Measurements from ENCODE around the gene EEF1AKMT3. TPM values are rescaled to one million over a fixed set of nuclear protein-coding genes. Genes with fewer than 3 reads are reported as not detected.
A peak's percentile ranks its signal among the peaks of the same experiment; 100 is the strongest.

EEF1AKMT3 gene
- total and polyA plus RNA-seq, 9 of the 15 experiments (the other 6 are each of a cell fraction or from before 2014, with no cell fraction given): 4.1 to 17.2 (median 7.9) TPM

- no peaks in the 10 kb centered on the region for H3K9me1 ChIP-seq (ENCODE audit: control insufficient read depth, insufficient read depth, low read length)
- H3K4me1 ChIP-seq (replicated peaks in 1 of 2; ENCODE audit: control insufficient read depth in 2 of 2, insufficient read depth in 2 of 2, low read length in 2 of 2): peaks cover 18 to 39% of the 10 kb centered on the region in 2 experiments
- no peak for ATAC-seq
- H3K9ac ChIP-seq (ENCODE audit: insufficient read depth in 1 of 2, low read depth in 2 of 2, low read length in 2 of 2): peak overlapping the region in 1 of 2 experiments; percentile 88; a peak in 1 of 4 replicates
- no peak for DNase-seq (ENCODE audit: extremely low read depth in 1 of 4, low spot score in 3 of 4)
- ChIA-PET CTCF (ENCODE audit: low intra/inter-chr PET ratio) (no interaction called here), POLR2A (interaction anchor here (0.6 to 3.8 kb wide), 7 partner anchors 9 to 30 kb away, joined by 3 to 26 read pairs (median 4); partner anchors contain the start of genes CDK4, TSFM and TSPAN31)
- H3K9me3 ChIP-seq (replicated peaks; ENCODE audit: control insufficient read depth, insufficient read depth, low read depth, low read length): no peaks in the 10 kb centered on the region
- peaks cover 13% of the 10 kb centered on the region for H3K79me2 ChIP-seq (ENCODE audit: control insufficient read depth, insufficient read depth, low read length)
- H3K27me3 ChIP-seq (ENCODE audit: control insufficient read depth in 2 of 2, insufficient read depth in 2 of 2, low read length in 2 of 2): no peaks in the 10 kb centered on the region
- peak overlapping the region; percentile 63; the same call in 1 of the 2 replicates for H3K4me2 ChIP-seq (ENCODE audit: insufficient read depth, low read length)
- H2AFZ ChIP-seq (ENCODE audit: low read depth, low read length): no peak overlapping the region
- H4K20me1 ChIP-seq (replicated peaks; ENCODE audit: control insufficient read depth, insufficient read depth, low read length): no peaks in the 10 kb centered on the region
- no peak for FAIRE-seq
- H3K36me3 ChIP-seq (ENCODE audit: control insufficient read depth, insufficient read depth, low read length): peaks cover 33% of the 10 kb centered on the region
- TF ChIP-seq POLR2AphosphoS5 (IDR thresholded peaks at IDR 0.05; ENCODE audit: control insufficient read depth, insufficient read depth, low read depth, low read length) (0 out of 2 replicates have a peak, but pooled peaks have one; percentile 6), CBX1 (IDR thresholded peaks at IDR 0.05; ENCODE audit: low read depth) (no peak)
- in situ Hi-C loops (cut with MboI): no loop called here
- H3K27ac ChIP-seq (ENCODE audit: extremely low read depth, low read depth, low read length): no peak overlapping the region; the same call in 2 of the 3 replicates
- intact Hi-C loops (cut with micrococcal nuclease): no loop called here
- no peak overlapping the region for H3K4me3 ChIP-seq
- BruUV-seq (replicated peaks): no TSS peak
Measured at GRCh38 chr12:57767305-57767698, 5.1 kb upstream of the EEF1AKMT3 start.

DNA sequence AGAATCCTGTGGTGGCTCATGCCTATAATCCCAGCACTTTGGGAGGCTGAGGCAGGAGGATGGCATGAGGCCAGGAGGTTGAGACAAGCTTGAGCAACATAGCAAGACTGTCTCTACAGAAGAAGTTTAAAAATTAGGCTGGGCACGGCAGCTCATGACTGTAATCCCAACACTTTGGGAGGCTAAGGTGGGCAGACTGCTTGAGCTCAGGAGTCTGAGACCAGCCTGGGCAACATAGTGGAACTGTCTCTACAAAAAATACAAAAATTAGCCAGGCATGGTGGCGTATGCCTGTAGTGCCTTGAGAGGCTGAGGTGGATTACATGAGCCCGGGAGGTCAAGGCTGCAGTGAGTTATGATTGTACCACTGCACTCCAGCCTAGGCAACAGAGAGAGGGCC lies 4.5 kb upstream of the EEF1AKMT3 start:
- Histone ChIP-seq H3K36me3 (ENCODE audit: control insufficient read depth, insufficient read depth, low read length) (peaks cover 33% of the 10 kb centered on the region), H3K4me2 (ENCODE audit: insufficient read depth, low read length) (no peak overlapping the region), H3K4me1 (replicated peaks in 1 of 2; ENCODE audit: control insufficient read depth in 2 of 2, insufficient read depth in 2 of 2, low read length in 2 of 2) (peaks cover 18 to 44% of the 10 kb centered on the region in 2 experiments), H3K4me3 (no peak overlapping the region), H3K9ac (ENCODE audit: insufficient read depth in 1 of 2, low read depth in 2 of 2, low read length in 2 of 2) (no peak overlapping the region), H3K9me3 (replicated peaks; ENCODE audit: control insufficient read depth, insufficient read depth, low read depth, low read length) (no peaks in the 10 kb centered on the region), H3K27me3 (ENCODE audit: control insufficient read depth in 2 of 2, insufficient read depth in 2 of 2, low read length in 2 of 2) (no peaks in the 10 kb centered on the region), H4K20me1 (replicated peaks; ENCODE audit: control insufficient read depth, insufficient read depth, low read length) (no peaks in the 10 kb centered on the region), H3K79me2 (ENCODE audit: control insufficient read depth, insufficient read depth, low read length) (peaks cover 18% of the 10 kb centered on the region), H3K27ac (ENCODE audit: extremely low read depth, low read depth, low read length) (no peak overlapping the region), H2AFZ (ENCODE audit: low read depth, low read length) (no peak overlapping the region), H3K9me1 (ENCODE audit: control insufficient read depth, insufficient read depth, low read length) (no peaks in the 10 kb centered on the region)
- FAIRE-seq: no peak
- no peak for ATAC-seq
- intact Hi-C loops (cut with micrococcal nuclease): no loop called here
- BruUV-seq (replicated peaks): no TSS peak
- in situ Hi-C loops (cut with MboI): no loop called here
- ChIA-PET CTCF (ENCODE audit: low intra/inter-chr PET ratio) (no interaction called here), POLR2A (interaction anchor here (0.6 to 3.8 kb wide), 6 partner anchors 9 to 106 kb away, joined by 3 to 26 read pairs (median 4); partner anchors contain the start of gene CDK4)
- no peak for DNase-seq (ENCODE audit: extremely low read depth in 1 of 4, low spot score in 3 of 4)
- WGBS (ENCODE audit: insufficient coverage, low coverage, missing lambda C conversion rate): 91% methylated on average over 3 of the region's 3 CpGs
- TF ChIP-seq ETS2 (tag; IDR thresholded peaks at IDR 0.05; ENCODE audit: borderline replicate concordance, poor library complexity, severe bottlenecking) (no peak), THAP7 (CRISPR knock-in tag; IDR thresholded peaks at IDR 0.05) (no peak), CBX5 (IDR thresholded peaks at IDR 0.05; ENCODE audit: borderline replicate concordance, low read depth) (no peak), E2F4 (CRISPR knock-in tag; IDR thresholded peaks at IDR 0.05; ENCODE audit: low read depth) (no peak), POU5F1 (IDR thresholded peaks at IDR 0.05; ENCODE audit: borderline replicate concordance, low read depth, low read length, partially characterized antibody) (no peak), ATF1 (CRISPR knock-in tag; IDR thresholded peaks at IDR 0.05) (no peak), ATF1 (tag; IDR thresholded peaks at IDR 0.05) (no peak)
- TF ChIP-seq, protein P1, sequence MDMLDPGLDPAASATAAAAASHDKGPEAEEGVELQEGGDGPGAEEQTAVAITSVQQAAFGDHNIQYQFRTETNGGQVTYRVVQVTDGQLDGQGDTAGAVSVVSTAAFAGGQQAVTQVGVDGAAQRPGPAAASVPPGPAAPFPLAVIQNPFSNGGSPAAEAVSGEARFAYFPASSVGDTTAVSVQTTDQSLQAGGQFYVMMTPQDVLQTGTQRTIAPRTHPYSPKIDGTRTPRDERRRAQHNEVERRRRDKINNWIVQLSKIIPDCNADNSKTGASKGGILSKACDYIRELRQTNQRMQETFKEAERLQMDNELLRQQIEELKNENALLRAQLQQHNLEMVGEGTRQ (CRISPR knock-in tag; IDR thresholded peaks at IDR 0.05): no peak

Measured in K562 (cell line).